Measurements from ENCODE around the gene VWF. TPM values are rescaled to one million over a fixed set of nuclear protein-coding genes. Genes with fewer than 3 reads are reported as not detected.

Gene VWF
- total RNA-seq, 1 donor from 2014 or later = 238 TPM

GRCh38 chr12:5977556-5977955 lies 146.9 kb downstream of the VWF start:
- no peak for ATAC-seq (ENCODE audit: poor library complexity)
- intact Hi-C loops (cut with DNase I) = no loop called here
- DNase-seq = no peak

GRCh38 chr12:5976711-5977110 lies 147.8 kb downstream of the VWF start:
- no peak for ATAC-seq (ENCODE audit: poor library complexity)
- DNase-seq = no peak
- intact Hi-C loops (cut with DNase I) = no loop called here

GRCh38 chr12:5976196-5976595 lies 148.3 kb downstream of the VWF start:
- ATAC-seq (ENCODE audit: poor library complexity) (no peak), DNase-seq (no peak)
- intact Hi-C loops (cut with DNase I) = no loop called here

GRCh38 chr12:5973461-5974115 lies 150.9 kb downstream of the VWF start:
- no peak for DNase-seq
- no peak for ATAC-seq (ENCODE audit: poor library complexity)
- intact Hi-C loops (cut with DNase I) = no loop called here

GRCh38 chr12:5972387-5972786 lies 152.1 kb downstream of the VWF start:
- no peak for ATAC-seq (ENCODE audit: poor library complexity)
- intact Hi-C loops (cut with DNase I) = no loop called here

GRCh38 chr12:5971194-5971850 lies 153.1 kb downstream of the VWF start:
- intact Hi-C loops (cut with DNase I) = no loop called here
- no peak for ATAC-seq (ENCODE audit: poor library complexity)

More at GRCh38 chr12:5972387-5972786, 152.1 kb downstream of the VWF start:
- DNase-seq = no peak

GRCh38 chr12:5969974-5970690 lies 154.3 kb downstream of the VWF start:
- ATAC-seq (ENCODE audit: poor library complexity) (no peak), DNase-seq (no peak)
- intact Hi-C loops (cut with DNase I) = no loop called here

More at GRCh38 chr12:5971194-5971850, 153.1 kb downstream of the VWF start:
- no peak for DNase-seq

- ATAC-seq (ENCODE audit: poor library complexity) (no peak), DNase-seq (no peak)
- intact Hi-C loops (cut with DNase I) = no loop called here
These were observed 155.1 kb downstream of the VWF start for GRCh38 chr12:5969156-5969973.

- intact Hi-C loops (cut with DNase I) = no loop called here
- no peak for ATAC-seq (ENCODE audit: poor library complexity)
These were observed 156.6 kb downstream of the VWF start for GRCh38 chr12:5967645-5968415.

GRCh38 chr12:5966486-5967095 lies 157.9 kb downstream of the VWF start:
- intact Hi-C loops (cut with DNase I) = no loop called here
- DNase-seq (no peak), ATAC-seq (ENCODE audit: poor library complexity) (no peak)

More at GRCh38 chr12:5967645-5968415, 156.6 kb downstream of the VWF start:
- no peak for DNase-seq

- DNase-seq (peak; percentile 70), ATAC-seq (ENCODE audit: poor library complexity) (peak; percentile 85)
- intact Hi-C loops (cut with DNase I) = no loop called here
These were observed 158.5 kb downstream of the VWF start for GRCh38 chr12:5965950-5966383.

- ATAC-seq (ENCODE audit: poor library complexity) = no peak
- intact Hi-C loops (cut with DNase I) = no loop called here
These were observed 159.3 kb downstream of the VWF start for GRCh38 chr12:5964913-5965900.

GRCh38 chr12:5963515-5963914 lies 161.0 kb downstream of the VWF start:
- ATAC-seq (ENCODE audit: poor library complexity) (no peak), DNase-seq (no peak)
- intact Hi-C loops (cut with DNase I) = no loop called here

More at GRCh38 chr12:5964913-5965900, 159.3 kb downstream of the VWF start:
- DNase-seq = no peak

GRCh38 chr12:5960783-5961182 lies 163.7 kb downstream of the VWF start:
- DNase-seq = no peak
- no peak for ATAC-seq (ENCODE audit: poor library complexity)

GRCh38 chr12:5956987-5957386 lies 167.5 kb downstream of the VWF start:
- intact Hi-C loops (cut with DNase I) = no loop called here
- ATAC-seq (ENCODE audit: poor library complexity) (no peak), DNase-seq (no peak)

More at GRCh38 chr12:5960783-5961182, 163.7 kb downstream of the VWF start:
- intact Hi-C loops (cut with DNase I) = no loop called here

- ATAC-seq (ENCODE audit: poor library complexity) = no peak
- no peak for DNase-seq
- intact Hi-C loops (cut with DNase I) = no loop called here
These were observed 169.8 kb downstream of the VWF start for GRCh38 chr12:5954661-5955060.

Measured in Right ventricle myocardium superior (tissue), 1 donor.